SU-DHL-6 (cell line): ENCODE measurements around the gene ADCY2.

Experiments
- H2AFZ ChIP-seq: fragments of 200-600 bp; sonication (generic); 2 replicates; pipeline ENCODE4 v1.6.1; 2014; ENCODE audit warnings: low read depth, mild to moderate bottlenecking, moderate library complexity, mixed read lengths, antibody characterized with exemption, low read length; ENCODE audit not compliant: severe bottlenecking
- H3F3A ChIP-seq: fragments of 200-600 bp; shearing (Covaris generic); 2 replicates; pipeline ENCODE4 v1.6.0; 2016; ENCODE audit warnings: antibody characterized with exemption, mild to moderate bottlenecking; ENCODE audit not compliant: insufficient read depth
- H3K27ac ChIP-seq: fragments of 200-600 bp; sonication (generic); 2 replicates; pipeline ENCODE4 v1.5.1; 2016; ENCODE audit warnings: low read depth, mild to moderate bottlenecking, low read length, moderate library complexity, mixed read lengths
- H3K27me3 ChIP-seq: fragments of 200-600 bp; sonication (generic), shearing (Covaris generic); 2 replicates; pipeline ENCODE4 v1.6.0; 2014; ENCODE audit warnings: mild to moderate bottlenecking, low read length
- H3K36me3 ChIP-seq: fragments of 200-600 bp; sonication (generic); 2 replicates; pipeline ENCODE4 v1.6.1; 2014; ENCODE audit warnings: mild to moderate bottlenecking, low read length, mixed read lengths
- H3K4me2 ChIP-seq: fragments of 300-600, 200-600 bp; shearing (Covaris generic), sonication (generic); 2 replicates; pipeline ENCODE4 v1.6.0; 2014; ENCODE audit warnings: low read length, low read depth, mild to moderate bottlenecking; ENCODE audit not compliant: poor library complexity, severe bottlenecking
- H3K4me3 ChIP-seq: fragments of 200-600 bp; sonication (generic); 2 replicates; pipeline ENCODE4 v1.5.1; 2014; ENCODE audit warnings: antibody characterized with exemption, low read length, mild to moderate bottlenecking, mixed read lengths; ENCODE audit not compliant: insufficient read depth, poor library complexity, severe bottlenecking
- H3K79me2 ChIP-seq: fragments of 200-600 bp; sonication (generic); 2 replicates; pipeline ENCODE4 v1.6.1; 2014; ENCODE audit warnings: mild to moderate bottlenecking, low read length, moderate library complexity; ENCODE audit not compliant: insufficient read depth
- H3K9ac ChIP-seq: fragments of 200-600 bp; sonication (generic); 2 replicates; pipeline ENCODE4 v1.7.0; 2014; ENCODE audit warnings: mild to moderate bottlenecking, low read length
- H3K9me2 ChIP-seq: fragments of 200-600 bp; sonication (generic); replicated peaks from 2 replicates; pipeline ENCODE4 v1.6.1; 2014; ENCODE audit warnings: low read length; ENCODE audit not compliant: insufficient read depth
- H3K9me3 ChIP-seq: fragments of 200-600 bp; sonication (generic); 2 replicates; pipeline ENCODE4 v1.6.1; 2014; ENCODE audit warnings: low read length, mixed read lengths; ENCODE audit not compliant: insufficient read depth
- H4K20me1 ChIP-seq: fragments of 200-600 bp; sonication (generic); 2 replicates; pipeline ENCODE4 v1.6.1; 2014; ENCODE audit warnings: low read depth, mild to moderate bottlenecking, antibody characterized with exemption, low read length, moderate library complexity, mixed read lengths
- CTCF ChIP-seq: fragments of 200-600 bp; sonication (generic); IDR thresholded peaks from one replicate; pipeline ENCODE4 v1.5.1; 2017; ENCODE audit warnings: antibody characterized with exemption, mild to moderate bottlenecking, low read length, moderate library complexity; ENCODE audit not compliant: insufficient read depth, poor library complexity, severe bottlenecking
- EZH2phosphoT487 ChIP-seq: fragments of 200-600 bp; sonication (generic), shearing (Covaris generic); conservative IDR thresholded peaks from 2 replicates; pipeline ENCODE4 v1.6.1; 2018; ENCODE audit warnings: mild to moderate bottlenecking, antibody characterized with exemption, low read length, moderate library complexity, mixed read lengths

The ADCY2 gene

DNA sequence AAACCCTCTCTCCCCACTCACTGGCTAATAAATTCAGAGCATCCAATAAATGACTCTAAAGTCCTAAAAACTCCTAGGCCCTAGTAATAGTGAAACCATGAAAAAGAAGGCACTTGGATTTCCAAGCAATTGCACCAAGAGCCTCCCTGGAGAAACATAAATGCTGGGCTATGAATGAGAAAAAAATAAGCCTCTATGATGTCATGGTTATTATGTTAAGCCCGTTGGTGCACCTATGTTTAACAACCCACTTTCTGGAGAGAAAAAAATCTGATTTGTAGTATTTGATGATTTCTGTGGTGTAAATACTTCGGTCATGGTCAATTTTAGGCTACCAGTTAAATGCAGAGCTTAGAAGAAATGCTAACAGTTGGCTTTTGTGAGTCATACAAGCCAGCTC lies 446.6 kb downstream of the ADCY2 start:
- Histone ChIP-seq H3K4me2 (no peak overlapping the region), H3K9ac (no peak overlapping the region), H3K27me3 (no peaks in the 10 kb centered on the region), H3K9me2 (no peaks in the 10 kb centered on the region), H3K79me2 (no peaks in the 10 kb centered on the region), H3F3A (no peaks in the 10 kb centered on the region), H3K36me3 (no peaks in the 10 kb centered on the region), H3K4me3 (no peak overlapping the region), H2AFZ (no peak overlapping the region), H4K20me1 (no peaks in the 10 kb centered on the region), H3K27ac (no peak overlapping the region), H3K9me3 (no peaks in the 10 kb centered on the region)
- no peak for TF ChIP-seq CTCF
- TF ChIP-seq EZH2phosphoT487 = no peak

DNA sequence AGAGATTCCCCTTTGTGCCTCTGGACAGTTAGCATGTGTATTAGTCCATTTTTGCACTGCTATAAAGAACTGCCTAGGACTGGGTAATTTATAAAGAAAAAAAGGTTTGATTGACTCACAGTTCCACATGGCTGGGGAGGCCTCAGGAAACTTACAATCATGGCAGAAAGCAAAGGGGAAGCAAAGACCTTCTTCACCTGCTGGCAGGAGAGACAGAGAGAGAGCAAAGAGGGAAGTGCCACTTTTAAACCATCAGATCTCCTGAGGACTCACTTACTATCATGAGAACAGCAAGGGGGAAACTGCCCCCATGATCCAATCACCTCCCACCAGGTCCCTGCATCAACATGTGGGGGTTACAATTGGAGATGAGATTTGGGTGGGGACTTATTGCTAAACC lies 449.0 kb downstream of the ADCY2 start:
- Histone ChIP-seq H3K9ac (no peak overlapping the region), H3K9me2 (no peaks in the 10 kb centered on the region), H3K9me3 (no peaks in the 10 kb centered on the region), H3K27ac (no peak overlapping the region), H3K4me2 (no peak overlapping the region), H4K20me1 (no peaks in the 10 kb centered on the region), H3K27me3 (no peaks in the 10 kb centered on the region), H3F3A (no peaks in the 10 kb centered on the region), H3K4me3 (no peak overlapping the region), H3K79me2 (no peaks in the 10 kb centered on the region), H3K36me3 (no peaks in the 10 kb centered on the region), H2AFZ (no peak overlapping the region)
- no peak for TF ChIP-seq CTCF

GRCh38 chr5:7845557-7845956 lies 449.6 kb downstream of the ADCY2 start:
- TF ChIP-seq CTCF (no peak), EZH2phosphoT487 (no peak)
- no peak overlapping the region for H3K4me2 ChIP-seq
- no peak overlapping the region for H3K27ac ChIP-seq
- H3K36me3 ChIP-seq = no peaks in the 10 kb centered on the region
- H3K4me3 ChIP-seq = no peak overlapping the region
- no peaks in the 10 kb centered on the region for H3K9me2 ChIP-seq
- no peak overlapping the region for H3K9ac ChIP-seq
- H2AFZ ChIP-seq = no peak overlapping the region
- H3K27me3 ChIP-seq = no peaks in the 10 kb centered on the region
- no peaks in the 10 kb centered on the region for H3K79me2 ChIP-seq
- H3K9me3 ChIP-seq = no peaks in the 10 kb centered on the region
- H3F3A ChIP-seq = no peaks in the 10 kb centered on the region
- no peaks in the 10 kb centered on the region for H4K20me1 ChIP-seq

- Histone ChIP-seq H2AFZ (no peak overlapping the region), H4K20me1 (no peaks in the 10 kb centered on the region), H3K79me2 (no peaks in the 10 kb centered on the region), H3K9me2 (no peaks in the 10 kb centered on the region), H3K27ac (no peak overlapping the region), H3K4me2 (no peak overlapping the region), H3K9ac (no peak overlapping the region), H3F3A (no peaks in the 10 kb centered on the region), H3K4me3 (no peak overlapping the region), H3K36me3 (no peaks in the 10 kb centered on the region), H3K27me3 (no peaks in the 10 kb centered on the region), H3K9me3 (no peaks in the 10 kb centered on the region)
- TF ChIP-seq EZH2phosphoT487 (no peak), CTCF (no peak)
Measured at GRCh38 chr5:7846327-7846726, 450.4 kb downstream of the ADCY2 start.
